Measurements from ENCODE around the gene APOLD1.
"Not testable (repeated sequence)": the region's sequence is repeated elsewhere in the genome, so short reads cannot be mapped to it uniquely, and the experiment has no call there.

APOLD1 gene

GRCh38 chr12:12786706-12787601 is 1.5 kb downstream of the APOLD1 start:
- peak; percentile 99 for DNase-seq (ENCODE audit: low spot score)

- no peak for DNase-seq (ENCODE audit: low spot score)
Measured at GRCh38 chr12:12788131-12788530, 2.7 kb downstream of the APOLD1 start.

DNA sequence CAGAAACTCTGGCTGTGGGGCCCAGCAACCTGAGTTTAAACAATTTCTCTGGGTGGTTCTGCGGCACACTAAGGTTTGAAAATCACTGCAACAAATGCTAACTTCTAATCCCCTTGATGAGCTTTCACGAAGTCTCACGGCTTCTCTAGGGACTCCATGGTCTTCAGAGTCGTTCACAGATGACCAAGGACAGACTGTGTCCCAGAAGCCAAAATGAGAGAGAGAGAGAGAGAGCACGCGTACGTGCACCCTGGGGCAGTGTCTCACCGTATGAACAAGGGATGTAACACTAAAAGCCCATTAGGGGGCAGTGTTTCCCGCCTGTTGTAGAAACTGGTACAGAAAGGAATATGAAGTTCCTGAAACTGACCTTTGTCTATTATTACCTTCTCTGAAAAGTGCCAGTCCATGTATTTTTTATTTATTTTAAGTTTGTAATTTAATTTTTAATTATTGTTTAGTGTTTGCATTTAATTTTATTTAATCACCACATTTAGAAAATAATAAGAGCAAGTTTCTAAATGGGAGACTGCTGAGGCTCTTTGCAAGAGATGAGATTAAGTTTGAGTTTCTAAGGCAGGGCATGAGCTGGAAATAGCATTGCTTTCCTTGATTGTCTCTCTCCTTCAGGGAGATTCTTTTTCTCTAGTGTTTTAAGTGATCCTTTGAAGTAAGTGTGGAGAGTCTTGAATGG is 3.4 kb downstream of the APOLD1 start:
- DNase-seq (ENCODE audit: low spot score) = peak; percentile 68

- DNase-seq (ENCODE audit: low spot score) = no peak
Measured at GRCh38 chr12:12790956-12791355, 5.5 kb downstream of the APOLD1 start.

GRCh38 chr12:12791756-12792369 is 6.4 kb downstream of the APOLD1 start:
- no peak for DNase-seq (ENCODE audit: low spot score)

DNA sequence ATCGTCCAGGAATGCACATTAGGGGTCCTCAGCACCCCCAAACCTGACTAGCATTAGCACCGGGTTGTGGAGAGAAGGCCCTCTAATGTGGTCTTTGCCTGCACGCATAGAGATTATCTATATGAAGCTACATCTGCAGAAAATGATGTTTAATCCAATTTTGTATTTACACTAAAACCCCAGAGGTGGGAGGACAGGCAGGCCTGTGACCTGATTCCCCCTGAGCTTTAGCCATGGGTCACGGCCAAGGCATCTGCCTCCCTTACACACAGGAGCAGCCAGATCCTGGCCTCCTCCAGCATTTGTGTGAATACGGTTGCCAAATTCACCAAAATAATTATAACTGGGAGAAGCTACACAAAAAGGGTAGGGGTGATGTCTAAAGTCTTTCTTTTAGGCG is 7.0 kb downstream of the APOLD1 start:
- DNase-seq (ENCODE audit: low spot score) = no peak

- DNase-seq (ENCODE audit: low spot score) = no peak
Measured at GRCh38 chr12:12794686-12795085, 9.2 kb downstream of the APOLD1 start.

DNA sequence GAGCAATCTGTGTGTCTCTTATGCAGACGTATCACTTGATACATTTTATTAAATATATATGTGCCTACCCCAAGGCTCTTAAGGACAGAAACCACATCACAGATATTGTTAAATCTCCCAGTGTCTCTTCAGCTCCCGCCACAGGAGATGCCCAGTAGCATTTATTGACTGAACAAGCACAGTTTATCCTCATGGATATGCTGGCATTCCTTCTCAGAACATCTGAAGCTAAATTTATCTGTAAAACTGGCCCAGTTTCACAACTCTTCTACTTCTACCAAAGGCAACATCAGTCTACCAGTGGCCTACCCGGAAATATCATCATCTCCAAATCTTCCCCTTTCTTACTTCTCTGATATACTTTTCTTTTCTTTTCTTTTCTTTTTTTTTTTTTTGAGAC is 10.7 kb downstream of the APOLD1 start:
- no peak for DNase-seq (ENCODE audit: low spot score)

GRCh38 chr12:12796928-12797793 is 11.7 kb downstream of the APOLD1 start:
- DNase-seq (ENCODE audit: low spot score) = no peak

DNA sequence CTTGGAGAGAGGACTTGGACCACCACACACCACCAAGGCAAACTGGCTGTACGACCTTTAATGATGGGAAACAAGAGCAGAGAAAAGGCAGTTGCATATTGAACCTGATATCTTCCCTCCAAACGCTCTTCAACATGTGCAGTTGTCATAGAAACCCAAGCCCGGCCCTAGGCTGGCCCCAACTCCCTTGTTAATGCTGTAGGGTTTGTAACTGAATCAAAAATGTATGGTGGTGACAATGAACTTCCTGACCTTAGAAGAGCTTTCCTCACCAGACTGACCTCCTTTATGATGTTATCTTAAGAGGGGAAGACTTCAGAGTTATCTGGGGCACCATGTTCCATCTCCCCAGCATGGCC is 12.3 kb downstream of the APOLD1 start:
- no peak for DNase-seq (ENCODE audit: low spot score)

- no peak for DNase-seq (ENCODE audit: low spot score)
Measured at GRCh38 chr12:12798480-12798879, 13.0 kb downstream of the APOLD1 start.

DNA sequence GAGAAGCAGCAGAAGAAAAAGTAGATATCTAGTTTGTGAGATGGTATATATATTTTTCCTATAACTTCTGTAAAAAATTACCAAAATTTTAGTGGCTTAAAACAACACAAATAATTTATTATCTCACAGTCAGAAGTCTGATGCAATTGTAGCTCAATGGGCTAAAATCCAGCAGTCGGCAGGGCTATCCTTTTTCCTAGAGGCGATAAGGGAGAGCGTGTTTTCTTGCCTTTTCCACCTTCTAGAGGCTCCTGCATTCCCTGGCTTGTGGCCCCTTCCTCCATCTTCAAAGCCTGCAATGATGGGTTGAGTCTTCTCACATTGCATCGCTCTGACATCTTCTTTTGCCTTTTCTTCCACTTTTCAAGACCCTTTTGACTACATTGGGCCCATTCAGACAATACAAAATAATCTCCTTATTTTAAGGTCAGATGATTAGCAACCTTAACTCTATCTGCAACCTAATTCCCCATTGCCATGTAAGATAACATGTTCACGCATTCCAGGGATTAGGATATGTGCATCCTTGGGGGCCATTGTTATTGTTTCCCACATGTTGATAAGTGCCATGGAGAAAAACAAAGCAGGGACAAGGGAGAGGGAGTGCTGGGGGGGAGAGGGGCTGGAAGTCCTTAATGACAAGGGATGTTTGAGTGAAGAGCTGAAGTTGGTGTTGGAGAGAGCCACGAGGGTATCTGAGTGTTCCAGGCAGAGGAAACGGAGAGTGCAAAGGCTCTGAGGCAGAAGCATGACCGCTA is 13.9 kb downstream of the APOLD1 start:
- no peak for DNase-seq (ENCODE audit: low spot score)

- DNase-seq (ENCODE audit: low spot score) = no peak
Measured at GRCh38 chr12:12800406-12801180, 15.1 kb downstream of the APOLD1 start.

DNA sequence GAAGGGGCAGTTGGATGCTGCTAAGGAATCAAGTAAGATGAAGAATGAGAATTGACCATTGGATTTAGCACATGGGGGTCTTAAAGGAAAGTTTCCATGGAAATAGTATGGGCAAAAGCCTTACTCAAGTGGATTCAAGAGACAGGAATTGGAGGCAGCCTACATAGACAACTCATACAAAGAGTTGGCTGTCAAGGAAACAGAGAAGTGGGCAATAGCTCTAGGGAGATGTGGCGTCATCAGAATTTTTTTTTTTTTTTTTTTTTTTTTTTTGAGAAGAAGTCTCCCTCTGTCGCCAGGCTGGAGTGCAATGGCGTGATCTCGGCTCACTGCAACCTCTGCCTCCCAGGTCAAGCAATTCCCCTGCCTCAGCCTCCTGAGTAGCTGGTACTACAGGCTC is 16.2 kb downstream of the APOLD1 start:
- not testable (repeated sequence) for DNase-seq (ENCODE audit: low spot score)

DNA sequence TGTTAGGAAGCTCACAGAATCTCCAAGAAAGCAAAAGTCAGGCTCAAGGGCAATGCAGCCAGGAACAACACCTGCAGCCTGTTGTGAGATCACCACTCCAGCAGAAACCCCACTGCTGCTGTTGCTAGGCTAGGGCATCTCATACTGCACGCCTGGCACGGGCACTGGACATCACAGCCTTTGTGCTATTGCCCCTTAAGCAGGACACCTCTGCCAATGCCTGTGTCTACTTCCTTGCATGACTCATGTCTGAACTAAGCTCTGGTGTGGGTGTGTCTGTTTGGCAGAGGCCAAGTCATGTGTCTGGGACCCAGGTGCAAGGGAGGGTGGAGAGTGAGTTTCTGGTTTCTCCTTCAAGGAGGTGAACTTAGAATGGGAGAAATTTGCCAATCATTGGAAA is 17.7 kb downstream of the APOLD1 start:
- peak; percentile 51 for DNase-seq (ENCODE audit: low spot score)

DNA sequence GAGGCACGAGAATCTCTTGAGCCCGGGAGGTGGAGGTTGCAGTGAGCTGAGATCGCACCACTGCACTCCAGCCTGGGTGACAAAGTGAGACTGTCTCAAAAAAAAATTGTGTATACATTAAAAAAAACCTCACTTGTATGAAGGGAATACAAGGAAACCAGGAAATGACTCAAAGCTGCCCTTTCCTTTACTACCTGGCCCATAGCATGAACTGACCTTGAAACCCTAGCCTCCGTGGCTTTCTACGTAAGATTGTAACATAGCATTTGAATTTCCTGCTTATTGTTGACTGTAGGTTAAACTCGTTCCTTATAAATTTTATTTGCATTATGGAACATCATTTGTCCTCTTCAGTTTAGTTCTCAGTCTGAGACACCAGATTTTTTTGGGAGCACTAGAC is 18.6 kb downstream of the APOLD1 start:
- DNase-seq (ENCODE audit: low spot score) = no peak

DNA sequence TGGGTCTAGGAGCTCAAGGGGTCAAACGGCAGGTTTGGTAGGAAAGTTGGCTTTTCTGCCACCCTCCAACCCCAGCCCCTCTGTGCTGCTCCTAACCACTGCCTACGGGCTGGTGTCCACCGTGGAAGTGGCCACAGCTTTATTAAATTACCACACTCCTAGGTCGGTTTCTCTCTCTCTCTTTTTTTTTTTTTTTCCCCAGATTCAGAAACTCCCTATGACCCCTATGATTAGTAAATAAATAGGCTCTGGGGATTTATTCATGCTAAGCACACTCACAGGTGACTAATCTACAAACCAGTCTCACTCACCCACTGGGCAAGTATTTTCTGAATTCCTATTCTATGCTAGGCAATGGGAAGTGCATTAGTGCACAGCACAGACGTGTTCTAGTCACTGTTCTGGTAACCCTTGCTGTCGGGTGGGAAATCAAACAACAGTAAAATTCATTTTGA is 19.0 kb downstream of the APOLD1 start:
- no peak for DNase-seq (ENCODE audit: low spot score)

- no peak for DNase-seq (ENCODE audit: low spot score)
Measured at GRCh38 chr12:12806784-12807516, 21.5 kb downstream of the APOLD1 start.

GRCh38 chr12:12807517-12807903 is 22.1 kb downstream of the APOLD1 start:
- DNase-seq (ENCODE audit: low spot score) = not testable (repeated sequence)

Measured in D341Med (cell line).